ENCODE data around the gene USP12. TPM values are rescaled to one million over a fixed set of nuclear protein-coding genes. Genes with fewer than 3 reads are reported as not detected.
"Not testable (repeated sequence)": the region's sequence is repeated elsewhere in the genome, so short reads cannot be mapped to it uniquely, and the experiment has no call there.

Gene USP12
- total RNA-seq, 1 donor from 2014 or later, result 20.1 TPM

DNA sequence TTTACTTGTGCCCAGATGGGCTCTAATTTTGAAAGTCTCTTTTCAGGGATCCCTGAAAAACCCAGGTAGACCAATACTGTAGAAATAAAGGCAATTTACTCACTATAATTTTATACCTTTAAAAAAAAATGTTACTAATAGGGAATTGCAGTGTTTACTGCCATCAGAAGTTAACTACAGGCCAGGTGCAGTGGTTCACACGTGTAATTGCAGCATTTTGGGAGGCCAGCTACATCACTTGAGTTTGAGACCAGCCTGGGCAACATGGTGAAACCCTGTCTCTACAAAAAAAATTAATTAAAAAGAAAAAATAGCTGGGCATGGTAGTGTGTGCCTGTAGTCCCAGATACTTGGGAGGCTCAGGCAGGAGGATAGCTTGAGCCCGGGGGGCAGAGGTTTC lies 10.2 kb downstream of the USP12 start:
- intact Hi-C loops (cut with DNase I), result no loop called here
- no peak for DNase-seq (ENCODE audit: missing footprints)
- ATAC-seq, result no peak

DNA sequence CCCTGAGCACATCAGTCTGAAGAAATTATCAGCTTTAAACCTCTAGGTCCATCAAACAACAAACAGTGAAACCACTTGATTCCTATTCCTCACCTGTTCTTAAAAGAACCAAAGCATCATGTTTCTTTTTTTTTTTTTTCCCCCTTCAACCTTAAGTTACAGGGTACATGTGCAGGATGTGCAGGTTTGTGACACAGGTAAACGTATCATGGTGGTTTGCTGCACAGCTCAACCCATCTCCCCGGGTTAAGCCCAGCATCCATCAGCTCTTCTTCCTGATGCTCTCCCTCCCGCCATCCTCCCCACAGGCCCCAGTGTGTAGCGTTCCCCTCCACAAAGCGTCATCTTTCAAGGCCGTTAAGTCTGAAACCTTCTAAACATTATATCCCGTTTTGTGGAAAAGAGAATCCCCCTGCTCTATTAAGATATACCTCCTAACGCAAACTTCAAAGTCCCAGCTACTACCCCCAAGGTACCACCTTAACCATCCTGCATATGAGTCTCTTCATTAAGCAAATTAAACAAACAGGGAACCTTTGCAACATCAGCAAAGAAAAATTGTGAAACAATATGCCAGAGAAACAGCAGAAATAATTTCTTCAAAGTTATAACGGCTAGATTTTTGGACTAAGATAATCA lies 10.8 kb downstream of the USP12 start:
- no peak for ATAC-seq
- intact Hi-C loops (cut with DNase I), result no loop called here
- no peak for DNase-seq (ENCODE audit: missing footprints)

GRCh38 chr13:27159806-27160563 lies 11.6 kb downstream of the USP12 start:
- intact Hi-C loops (cut with DNase I), result no loop called here
- DNase-seq (ENCODE audit: missing footprints) (no peak), ATAC-seq (no peak)

DNA sequence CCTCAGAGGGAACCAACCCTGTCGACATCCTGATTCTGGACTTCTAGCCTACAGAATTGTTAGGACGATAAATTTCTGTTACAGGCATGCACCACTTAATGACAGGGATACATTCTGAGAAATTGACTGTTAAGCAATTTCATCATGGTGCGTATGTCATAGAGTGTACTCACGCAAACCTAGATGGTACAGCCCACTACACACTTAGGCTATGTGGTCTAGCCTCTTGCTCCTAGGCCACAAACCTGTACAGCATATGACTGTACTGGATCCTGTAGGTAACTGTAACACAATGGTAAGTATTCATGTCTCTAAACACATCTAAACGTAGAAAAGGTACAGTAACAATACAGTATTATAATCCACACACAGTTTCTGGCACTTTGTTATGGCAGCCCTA lies 13.3 kb downstream of the USP12 start:
- ATAC-seq, result no peak
- intact Hi-C loops (cut with DNase I), result no loop called here
- DNase-seq (ENCODE audit: missing footprints), result no peak

DNA sequence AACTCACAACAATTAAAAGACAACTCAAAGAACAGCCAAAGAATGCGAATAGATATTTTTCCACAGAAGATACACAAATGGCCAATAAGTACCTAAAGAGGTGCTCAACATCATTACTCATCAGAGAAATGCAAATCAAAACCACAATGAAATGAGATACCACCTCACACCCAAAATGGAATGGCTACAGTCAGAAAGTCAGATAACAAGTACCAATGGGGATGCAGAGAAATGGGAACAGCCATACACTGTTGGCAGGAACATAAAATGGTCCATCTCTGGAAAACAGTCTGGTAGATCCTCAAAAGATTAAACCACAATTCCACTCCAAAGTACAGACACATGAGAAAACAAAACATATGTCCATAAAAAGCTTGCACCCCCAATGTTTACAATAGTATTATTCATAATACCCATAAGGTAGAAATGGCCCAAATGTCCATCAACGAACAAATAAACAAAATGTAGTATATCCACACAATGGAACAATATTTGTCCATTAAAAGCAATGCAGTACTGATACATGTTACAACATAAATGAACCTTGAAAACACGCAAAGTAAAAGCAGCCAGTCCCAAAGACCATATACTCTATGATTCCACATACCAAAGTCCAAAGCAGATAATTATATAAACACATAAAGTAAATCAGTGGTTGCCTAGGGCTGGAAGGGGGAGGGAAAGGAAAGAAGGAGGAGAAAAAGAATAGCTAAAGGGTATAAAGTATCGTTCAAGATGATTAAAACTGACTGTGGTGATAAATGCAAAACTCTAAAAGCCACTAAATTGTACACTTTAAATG lies 19.6 kb downstream of the USP12 start:
- DNase-seq (ENCODE audit: missing footprints) (no peak), ATAC-seq (no peak)
- intact Hi-C loops (cut with DNase I), result no loop called here

DNA sequence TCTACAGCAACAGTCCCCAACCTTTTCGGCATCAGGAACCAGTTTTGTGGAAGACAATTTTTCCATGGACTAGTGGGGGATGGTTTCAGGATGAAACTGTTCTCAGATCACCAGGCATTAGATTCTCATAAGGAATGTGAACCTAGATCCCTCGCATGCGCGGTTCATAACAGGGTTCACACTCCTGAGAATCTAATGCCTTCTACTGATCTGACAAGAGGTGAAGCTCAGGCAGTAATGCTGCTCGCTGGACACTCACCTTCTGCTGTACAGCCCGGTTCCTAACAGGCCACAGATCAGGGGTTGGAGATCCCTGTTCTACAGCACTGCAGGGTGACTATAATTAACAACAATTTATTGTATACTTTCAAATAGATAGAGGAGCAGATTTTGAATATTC lies 21.9 kb downstream of the USP12 start:
- intact Hi-C loops (cut with DNase I), result no loop called here
- no peak for DNase-seq (ENCODE audit: missing footprints)
- no peak for ATAC-seq

DNA sequence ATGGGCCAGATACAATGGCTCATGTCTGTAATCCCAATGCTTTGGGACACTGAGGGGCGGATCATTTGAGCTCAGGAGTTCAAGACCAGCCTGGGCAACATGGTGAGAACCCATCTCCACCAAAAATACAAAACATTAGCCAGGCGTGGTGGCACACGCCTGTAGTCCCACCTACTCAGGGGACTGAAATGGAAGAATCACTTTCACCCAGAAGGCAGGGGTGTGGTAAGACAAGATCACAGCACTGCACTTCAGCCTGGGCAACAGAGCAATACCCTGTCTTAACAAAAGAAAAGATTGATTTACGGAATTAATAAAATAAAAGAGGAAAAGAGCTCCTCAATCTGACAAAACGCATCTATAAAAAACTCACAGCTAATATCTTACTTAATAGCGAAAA lies 22.7 kb downstream of the USP12 start:
- intact Hi-C loops (cut with DNase I), result no loop called here
- no peak for ATAC-seq
- no peak for DNase-seq (ENCODE audit: missing footprints)

DNA sequence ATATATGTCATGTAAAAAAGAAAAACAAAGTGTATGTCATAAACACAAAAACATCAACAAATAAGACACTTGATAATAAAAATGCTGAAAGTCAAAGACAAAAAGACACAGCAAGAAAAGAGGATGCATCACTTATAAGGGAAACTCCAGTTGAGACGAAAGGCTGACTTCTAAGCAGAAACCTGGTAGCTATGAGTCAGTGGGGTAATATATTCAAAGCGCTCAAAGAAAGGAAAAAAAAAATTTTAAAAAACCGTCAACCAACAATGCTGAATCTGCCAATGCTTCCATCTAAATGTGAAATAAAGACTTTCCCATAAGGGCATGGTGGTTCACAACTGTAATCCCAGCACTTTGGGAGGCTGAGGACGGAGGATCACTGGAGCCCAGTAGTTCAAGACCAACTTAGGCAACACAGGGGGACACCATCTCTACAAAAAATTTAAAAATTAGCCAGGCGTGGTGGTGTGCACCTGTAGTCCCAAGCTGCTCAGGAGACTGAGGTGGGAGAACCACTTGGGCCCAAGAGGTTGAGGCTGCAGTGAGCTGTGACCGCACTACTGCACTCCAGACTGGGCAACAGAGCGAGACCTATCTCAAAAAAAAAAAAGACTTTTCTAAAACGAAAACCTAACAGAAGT lies 24.0 kb downstream of the USP12 start:
- intact Hi-C loops (cut with DNase I), result no loop called here
- no peak for ATAC-seq
- no peak for DNase-seq (ENCODE audit: missing footprints)

DNA sequence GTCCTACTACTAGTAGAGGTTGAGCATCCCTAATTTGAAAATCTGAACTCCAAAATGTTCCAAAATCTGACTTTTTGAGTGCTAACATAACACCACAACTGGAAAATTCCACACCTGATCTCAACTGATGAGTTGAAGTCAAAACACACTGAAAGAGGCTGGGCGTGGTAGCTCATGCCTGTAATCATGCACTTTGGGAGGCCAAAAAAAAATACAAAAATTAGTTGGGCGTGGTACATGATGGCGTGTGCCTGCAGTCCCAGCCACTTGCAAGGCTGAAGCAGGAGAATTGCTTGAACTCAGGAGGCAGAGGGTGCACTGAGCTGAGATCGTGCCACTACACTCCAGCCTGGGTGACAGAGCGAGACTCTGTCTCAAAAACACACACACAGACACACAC lies 29.9 kb downstream of the USP12 start:
- DNase-seq (ENCODE audit: missing footprints) (no peak), ATAC-seq (no peak)
- intact Hi-C loops (cut with DNase I), result no loop called here

- ATAC-seq; intact Hi-C loops (cut with DNase I); DNase-seq (ENCODE audit: missing footprints): not testable (repeated sequence)
These were observed 30.5 kb downstream of the USP12 start for GRCh38 chr13:27141159-27141558.

- ATAC-seq (no peak), DNase-seq (ENCODE audit: missing footprints) (no peak)
- intact Hi-C loops (cut with DNase I), result no loop called here
These were observed 31.6 kb downstream of the USP12 start for GRCh38 chr13:27140060-27140459.

DNA sequence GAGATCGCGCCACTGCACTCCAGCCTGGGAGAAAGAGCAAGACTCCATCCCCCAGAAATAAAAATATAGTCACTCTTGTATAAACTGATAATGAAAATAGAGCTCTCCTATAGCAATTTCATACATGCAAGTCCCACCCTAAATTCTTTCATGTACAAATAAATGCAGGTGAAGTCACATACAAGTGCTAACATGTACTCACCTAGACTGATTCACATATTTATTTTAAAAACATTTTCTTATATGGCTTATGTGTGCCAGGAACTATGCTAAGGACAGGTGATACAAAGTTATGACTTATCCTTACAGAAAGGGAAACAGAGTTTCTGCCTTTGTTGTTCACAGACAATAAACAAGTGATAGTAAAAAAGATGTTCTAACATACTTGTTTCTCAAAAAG lies 32.0 kb downstream of the USP12 start:
- intact Hi-C loops (cut with DNase I), result no loop called here
- DNase-seq (ENCODE audit: missing footprints) (no peak), ATAC-seq (no peak)

- no peak for ATAC-seq
- intact Hi-C loops (cut with DNase I), result no loop called here
- DNase-seq (ENCODE audit: missing footprints), result no peak
These were observed 33.0 kb downstream of the USP12 start for GRCh38 chr13:27138457-27139093.

DNA sequence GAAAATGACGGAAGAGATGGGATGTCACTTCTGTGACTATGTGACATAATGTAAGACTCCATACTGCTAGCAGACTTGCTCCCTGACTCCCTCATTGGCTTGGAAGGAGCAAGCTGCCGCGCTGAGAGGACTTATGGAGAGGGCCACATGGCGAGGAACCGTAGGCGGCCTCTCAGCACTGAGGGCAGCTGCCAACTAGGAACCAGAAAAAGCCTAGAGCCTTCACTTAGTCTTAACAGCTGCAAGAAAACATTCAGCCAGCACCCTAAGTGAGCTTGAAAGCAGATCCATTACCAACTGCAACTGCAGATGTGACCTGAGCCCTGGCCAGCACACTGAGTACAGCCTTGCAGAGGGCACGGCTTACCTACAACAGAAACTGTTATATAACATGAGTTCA lies 33.9 kb downstream of the USP12 start:
- intact Hi-C loops (cut with DNase I), result no loop called here
- no peak for DNase-seq (ENCODE audit: missing footprints)
- peak; percentile 80 for ATAC-seq

GRCh38 chr13:27135023-27135422 lies 36.6 kb downstream of the USP12 start:
- ATAC-seq, result no peak
- intact Hi-C loops (cut with DNase I), result no loop called here
- DNase-seq (ENCODE audit: missing footprints), result no peak

DNA sequence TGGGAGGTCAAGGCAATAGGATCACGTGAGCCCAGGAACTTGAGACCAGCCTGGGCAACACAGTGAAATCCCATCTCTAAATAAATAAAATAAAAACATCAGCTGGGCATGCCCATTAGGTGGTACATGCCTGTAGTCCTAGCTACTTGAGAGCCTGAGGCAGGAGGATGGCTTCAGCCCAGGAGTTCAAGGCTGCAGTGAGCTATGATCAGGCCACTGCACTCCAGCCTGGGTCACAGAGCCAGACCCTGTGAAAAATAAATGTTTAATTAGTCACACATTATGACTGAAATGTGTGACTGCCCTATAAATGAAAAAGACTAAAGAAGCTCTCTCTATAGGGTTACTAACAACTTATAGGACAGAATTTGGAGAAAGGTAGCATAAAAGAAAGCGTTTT lies 37.7 kb downstream of the USP12 start:
- intact Hi-C loops (cut with DNase I), result loop anchor here (5.0 kb wide), 1 partner anchor 33 kb away; no protein-coding TSS in a partner anchor
- ATAC-seq (no peak), DNase-seq (ENCODE audit: missing footprints) (no peak)

GRCh38 chr13:27132538-27132937 lies 39.1 kb downstream of the USP12 start:
- ATAC-seq, result no peak

GRCh38 chr13:27131906-27132305 lies 39.7 kb downstream of the USP12 start:
- intact Hi-C loops (cut with DNase I), result loop anchor here (5.0 kb wide), 1 partner anchor 35 kb away; no protein-coding TSS in a partner anchor
- ATAC-seq, result no peak
- no peak for DNase-seq (ENCODE audit: missing footprints)

More at GRCh38 chr13:27132538-27132937, 39.1 kb downstream of the USP12 start:
- DNase-seq (ENCODE audit: missing footprints), result no peak
- intact Hi-C loops (cut with DNase I), result loop anchor here (5.0 kb wide), 1 partner anchor 35 kb away; no protein-coding TSS in a partner anchor

All from Right ventricle myocardium inferior (tissue), 1 donor.